T-helper 2 cell treated with Interferon-gamma antibody and Interleukin-4, amounts not matched to agents 5 μg/mL and 100 μg/mL, for 36 hours (primary cell): ENCODE results near the gene FGD3.

ENCODE experiments used
- DNase-seq: peaks from one replicate; pipeline ENCODE4 v3.0.0; 2021; ENCODE audit warnings: low spot score
- H3K27ac Mint-ChIP-seq: one replicate; pipeline ENCODE4 v1.8.0; 2021; ENCODE audit warnings: mild to moderate bottlenecking, mixed read lengths
- H3K27me3 Mint-ChIP-seq: one replicate; pipeline ENCODE4 v1.8.0; 2021; ENCODE audit warnings: low read depth, mixed read lengths
- H3K36me3 Mint-ChIP-seq: one replicate; pipeline ENCODE4 v1.8.0; 2021; ENCODE audit warnings: low read depth, mixed read lengths
- H3K4me1 Mint-ChIP-seq: one replicate; pipeline ENCODE4 v1.8.0; 2021; ENCODE audit warnings: low read depth, mixed read lengths
- H3K4me3 Mint-ChIP-seq: one replicate; pipeline ENCODE4 v1.8.0; 2022; ENCODE audit warnings: mild to moderate bottlenecking, moderate library complexity, mixed read lengths
- H3K9me3 Mint-ChIP-seq: one replicate; pipeline ENCODE4 v1.8.0; 2021; ENCODE audit warnings: mixed read lengths

FGD3 gene

GRCh38 chr9:93072383-93072795, 125.1 kb downstream of the FGD3 start:
- no peaks in the 10 kb centered on the region for H3K27me3 Mint-ChIP-seq
- H3K4me1 Mint-ChIP-seq, result peaks cover 25% of the 10 kb centered on the region
- no peak for DNase-seq
- peak overlapping the region; percentile 20 for H3K27ac Mint-ChIP-seq
- no peak overlapping the region for H3K4me3 Mint-ChIP-seq
- H3K36me3 Mint-ChIP-seq, result peaks cover 45% of the 10 kb centered on the region
- H3K9me3 Mint-ChIP-seq, result no peaks in the 10 kb centered on the region

GRCh38 chr9:93076101-93076791, 128.9 kb downstream of the FGD3 start:
- no peak for DNase-seq
- Mint-ChIP-seq H3K9me3 (no peaks in the 10 kb centered on the region), H3K4me1 (peaks cover 16% of the 10 kb centered on the region), H3K27ac (no peak overlapping the region), H3K4me3 (no peak overlapping the region), H3K27me3 (no peaks in the 10 kb centered on the region), H3K36me3 (peaks cover 43% of the 10 kb centered on the region)

- no peaks in the 10 kb centered on the region for H3K27me3 Mint-ChIP-seq
- no peaks in the 10 kb centered on the region for H3K9me3 Mint-ChIP-seq
- H3K27ac Mint-ChIP-seq, result no peak overlapping the region
- no peak overlapping the region for H3K4me3 Mint-ChIP-seq
- DNase-seq, result no peak
- H3K4me1 Mint-ChIP-seq, result peaks cover 16% of the 10 kb centered on the region
- H3K36me3 Mint-ChIP-seq, result peaks cover 44% of the 10 kb centered on the region
Observed at GRCh38 chr9:93076792-93077128, 129.4 kb downstream of the FGD3 start.

GRCh38 chr9:93077367-93077766, 130.0 kb downstream of the FGD3 start:
- Mint-ChIP-seq H3K27ac (peak overlapping the region; percentile 1), H3K27me3 (no peaks in the 10 kb centered on the region), H3K4me3 (no peak overlapping the region), H3K9me3 (no peaks in the 10 kb centered on the region), H3K4me1 (peaks cover 14% of the 10 kb centered on the region), H3K36me3 (peaks cover 48% of the 10 kb centered on the region)
- DNase-seq, result no peak

- Mint-ChIP-seq H3K4me3 (no peak overlapping the region), H3K27ac (no peak overlapping the region), H3K27me3 (no peaks in the 10 kb centered on the region), H3K9me3 (no peaks in the 10 kb centered on the region), H3K36me3 (peaks cover 47% of the 10 kb centered on the region), H3K4me1 (peaks cover 14% of the 10 kb centered on the region)
- DNase-seq, result no peak
Observed at GRCh38 chr9:93077811-93078210, 130.5 kb downstream of the FGD3 start.

GRCh38 chr9:93079371-93079770, 132.0 kb downstream of the FGD3 start:
- H3K9me3 Mint-ChIP-seq, result no peaks in the 10 kb centered on the region
- H3K4me3 Mint-ChIP-seq, result no peak overlapping the region
- peaks cover 48% of the 10 kb centered on the region for H3K36me3 Mint-ChIP-seq
- peaks cover 16% of the 10 kb centered on the region for H3K4me1 Mint-ChIP-seq
- no peaks in the 10 kb centered on the region for H3K27me3 Mint-ChIP-seq
- DNase-seq, result no peak
- no peak overlapping the region for H3K27ac Mint-ChIP-seq

- Mint-ChIP-seq H3K4me3 (no peak overlapping the region), H3K36me3 (peaks cover 53% of the 10 kb centered on the region), H3K9me3 (peaks cover 1% of the 10 kb centered on the region), H3K27ac (no peak overlapping the region), H3K27me3 (no peaks in the 10 kb centered on the region), H3K4me1 (peaks cover 11% of the 10 kb centered on the region)
- no peak for DNase-seq
Observed at GRCh38 chr9:93080406-93080805, 133.1 kb downstream of the FGD3 start.

- peaks cover 59% of the 10 kb centered on the region for H3K36me3 Mint-ChIP-seq
- no peak for DNase-seq
Observed at GRCh38 chr9:93081081-93081529, 133.8 kb downstream of the FGD3 start.

GRCh38 chr9:93081931-93082330, 134.6 kb downstream of the FGD3 start:
- no peak for DNase-seq
- H3K36me3 Mint-ChIP-seq, result peaks cover 61% of the 10 kb centered on the region
- peaks cover 10% of the 10 kb centered on the region for H3K4me1 Mint-ChIP-seq
- H3K27ac Mint-ChIP-seq, result no peak overlapping the region
- no peaks in the 10 kb centered on the region for H3K27me3 Mint-ChIP-seq
- no peak overlapping the region for H3K4me3 Mint-ChIP-seq
- peaks cover 5% of the 10 kb centered on the region for H3K9me3 Mint-ChIP-seq

More at GRCh38 chr9:93081081-93081529, 133.8 kb downstream of the FGD3 start:
- no peak overlapping the region for H3K27ac Mint-ChIP-seq
- H3K9me3 Mint-ChIP-seq, result peaks cover 5% of the 10 kb centered on the region
- no peaks in the 10 kb centered on the region for H3K27me3 Mint-ChIP-seq
- H3K4me3 Mint-ChIP-seq, result no peak overlapping the region
- peaks cover 10% of the 10 kb centered on the region for H3K4me1 Mint-ChIP-seq

GRCh38 chr9:93082841-93083411, 135.6 kb downstream of the FGD3 start:
- Mint-ChIP-seq H3K9me3 (peaks cover 5% of the 10 kb centered on the region), H3K27ac (no peak overlapping the region), H3K4me3 (peak overlapping the region; percentile 71), H3K4me1 (peaks cover 8% of the 10 kb centered on the region), H3K27me3 (no peaks in the 10 kb centered on the region), H3K36me3 (peaks cover 60% of the 10 kb centered on the region)
- no peak for DNase-seq

GRCh38 chr9:93083592-93084470, 136.5 kb downstream of the FGD3 start:
- H3K27me3 Mint-ChIP-seq, result no peaks in the 10 kb centered on the region
- DNase-seq, result no peak
- H3K4me1 Mint-ChIP-seq, result peaks cover 8% of the 10 kb centered on the region
- H3K27ac Mint-ChIP-seq, result peak overlapping the region; percentile 95
- H3K9me3 Mint-ChIP-seq, result peaks cover 5% of the 10 kb centered on the region
- peak overlapping the region; percentile 71 for H3K4me3 Mint-ChIP-seq
- H3K36me3 Mint-ChIP-seq, result peaks cover 65% of the 10 kb centered on the region

- Mint-ChIP-seq H3K36me3 (peaks cover 68% of the 10 kb centered on the region), H3K4me1 (peaks cover 8% of the 10 kb centered on the region), H3K9me3 (peaks cover 5% of the 10 kb centered on the region), H3K4me3 (no peak overlapping the region), H3K27ac (no peak overlapping the region), H3K27me3 (no peaks in the 10 kb centered on the region)
- DNase-seq, result no peak
Observed at GRCh38 chr9:93084471-93084881, 137.2 kb downstream of the FGD3 start.

- no peak for DNase-seq
- peaks cover 10% of the 10 kb centered on the region for H3K4me1 Mint-ChIP-seq
- H3K9me3 Mint-ChIP-seq, result peaks cover 5% of the 10 kb centered on the region
- no peaks in the 10 kb centered on the region for H3K27me3 Mint-ChIP-seq
- H3K4me3 Mint-ChIP-seq, result no peak overlapping the region
- H3K36me3 Mint-ChIP-seq, result peaks cover 73% of the 10 kb centered on the region
- H3K27ac Mint-ChIP-seq, result no peak overlapping the region
Observed at GRCh38 chr9:93085676-93086075, 138.4 kb downstream of the FGD3 start.
